Measurements from ENCODE around the gene SLC16A3.

DNA sequence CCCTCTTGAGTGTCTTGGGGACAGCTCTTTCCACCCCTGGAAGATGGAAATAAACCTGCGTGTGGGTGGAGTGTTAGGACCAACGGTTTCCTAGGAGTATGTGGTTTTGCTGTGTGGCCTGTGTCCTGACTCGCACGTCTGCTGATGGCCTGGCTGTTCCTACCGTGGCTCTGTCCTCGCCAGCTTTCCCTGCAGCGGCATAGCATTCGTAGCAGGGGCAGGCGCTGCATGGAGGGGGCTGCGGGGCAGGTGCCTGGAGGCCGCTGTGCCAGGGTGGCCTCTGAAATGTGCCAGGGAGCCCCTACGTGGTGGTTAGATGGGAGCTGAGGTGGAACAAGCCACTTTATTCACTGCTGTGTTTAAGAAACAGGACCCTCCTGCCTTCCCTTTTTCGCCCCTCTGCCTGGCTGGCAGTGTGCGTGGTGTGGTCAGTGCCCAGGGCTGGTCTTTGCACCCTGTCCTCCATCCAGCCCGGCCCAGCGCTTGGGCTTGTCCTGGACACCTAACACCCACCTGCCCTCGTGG, 10.6 kb downstream of the SLC16A3 start:
- TF ChIP-seq, protein P1, sequence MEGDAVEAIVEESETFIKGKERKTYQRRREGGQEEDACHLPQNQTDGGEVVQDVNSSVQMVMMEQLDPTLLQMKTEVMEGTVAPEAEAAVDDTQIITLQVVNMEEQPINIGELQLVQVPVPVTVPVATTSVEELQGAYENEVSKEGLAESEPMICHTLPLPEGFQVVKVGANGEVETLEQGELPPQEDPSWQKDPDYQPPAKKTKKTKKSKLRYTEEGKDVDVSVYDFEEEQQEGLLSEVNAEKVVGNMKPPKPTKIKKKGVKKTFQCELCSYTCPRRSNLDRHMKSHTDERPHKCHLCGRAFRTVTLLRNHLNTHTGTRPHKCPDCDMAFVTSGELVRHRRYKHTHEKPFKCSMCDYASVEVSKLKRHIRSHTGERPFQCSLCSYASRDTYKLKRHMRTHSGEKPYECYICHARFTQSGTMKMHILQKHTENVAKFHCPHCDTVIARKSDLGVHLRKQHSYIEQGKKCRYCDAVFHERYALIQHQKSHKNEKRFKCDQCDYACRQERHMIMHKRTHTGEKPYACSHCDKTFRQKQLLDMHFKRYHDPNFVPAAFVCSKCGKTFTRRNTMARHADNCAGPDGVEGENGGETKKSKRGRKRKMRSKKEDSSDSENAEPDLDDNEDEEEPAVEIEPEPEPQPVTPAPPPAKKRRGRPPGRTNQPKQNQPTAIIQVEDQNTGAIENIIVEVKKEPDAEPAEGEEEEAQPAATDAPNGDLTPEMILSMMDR (IDR thresholded peaks at IDR 0.05) = no peak
- no peak for TF ChIP-seq POLR2AphosphoS5 (IDR thresholded peaks at IDR 0.05)

Measured in gastroesophageal sphincter (tissue), 3 donors.